ENCODE data around the gene SRD5A3. TPM values are rescaled to one million over a fixed set of nuclear protein-coding genes. Genes with fewer than 3 reads are reported as not detected.

The SRD5A3 gene
- total and polyA plus RNA-seq, 9 of the 15 experiments (the other 6 are each of a cell fraction or from before 2014, with no cell fraction given) = 2.5 to 37.0 (median 13.3) TPM

DNA sequence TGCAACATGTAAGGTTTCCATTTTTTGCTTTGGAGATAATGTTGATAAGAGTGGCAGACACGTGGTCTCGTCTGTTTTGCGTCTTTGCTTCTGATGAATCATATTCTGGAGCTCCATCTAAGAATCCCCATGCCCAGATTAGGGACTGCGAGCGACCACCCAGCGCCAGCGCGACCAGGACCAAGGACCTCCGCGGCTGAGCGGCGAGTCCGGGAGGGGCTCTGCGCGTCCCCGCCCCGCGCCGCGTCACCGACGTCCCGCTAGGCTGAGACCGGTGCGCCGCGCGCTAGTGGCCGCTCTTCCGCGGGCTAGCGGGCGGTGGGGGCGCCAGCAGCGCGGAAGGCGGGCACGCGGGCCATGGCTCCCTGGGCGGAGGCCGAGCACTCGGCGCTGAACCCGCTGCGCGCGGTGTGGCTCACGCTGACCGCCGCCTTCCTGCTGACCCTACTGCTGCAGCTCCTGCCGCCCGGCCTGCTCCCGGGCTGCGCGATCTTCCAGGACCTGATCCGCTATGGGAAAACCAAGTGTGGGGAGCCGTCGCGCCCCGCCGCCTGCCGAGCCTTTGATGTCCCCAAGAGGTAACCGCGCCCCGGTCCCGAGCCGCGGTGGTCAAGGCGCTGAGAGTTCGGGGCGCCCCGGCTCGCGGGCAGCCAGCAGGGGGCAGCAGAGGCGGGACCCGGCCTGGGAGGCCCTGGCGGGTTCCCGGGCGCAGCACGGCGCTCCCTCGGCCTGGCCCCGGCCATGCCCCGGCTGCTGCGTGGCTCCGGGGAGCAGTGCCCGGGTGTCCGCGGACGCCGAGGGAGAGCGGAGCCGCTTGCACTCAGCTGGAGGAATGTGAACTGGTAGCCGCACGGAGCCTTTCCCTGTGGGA lies at the start of gene SRD5A3 (continued):
- peak; percentile 33; the same call in 1 of the 2 replicates for TF ChIP-seq ZKSCAN1 (IDR thresholded peaks at IDR 0.05; ENCODE audit: low read depth, low read length)
- peak in 1 of 2 experiments; percentile 18; a peak in 1 of 4 replicates for TF ChIP-seq TRIM24 (IDR thresholded peaks at IDR 0.05)
- peak; percentile 82 for TF ChIP-seq XRCC5 (IDR thresholded peaks at IDR 0.05; ENCODE audit: low read depth, low read length)
- no peak for TF ChIP-seq RFX5 (IDR thresholded peaks at IDR 0.05; ENCODE audit: low read depth, low read length)
- peak; percentile 40 for TF ChIP-seq GATAD2A (IDR thresholded peaks at IDR 0.05)
- no peak for TF ChIP-seq ZNF79 (CRISPR knock-in tag; IDR thresholded peaks at IDR 0.05; ENCODE audit: low read depth)
- TF ChIP-seq, protein P1, sequence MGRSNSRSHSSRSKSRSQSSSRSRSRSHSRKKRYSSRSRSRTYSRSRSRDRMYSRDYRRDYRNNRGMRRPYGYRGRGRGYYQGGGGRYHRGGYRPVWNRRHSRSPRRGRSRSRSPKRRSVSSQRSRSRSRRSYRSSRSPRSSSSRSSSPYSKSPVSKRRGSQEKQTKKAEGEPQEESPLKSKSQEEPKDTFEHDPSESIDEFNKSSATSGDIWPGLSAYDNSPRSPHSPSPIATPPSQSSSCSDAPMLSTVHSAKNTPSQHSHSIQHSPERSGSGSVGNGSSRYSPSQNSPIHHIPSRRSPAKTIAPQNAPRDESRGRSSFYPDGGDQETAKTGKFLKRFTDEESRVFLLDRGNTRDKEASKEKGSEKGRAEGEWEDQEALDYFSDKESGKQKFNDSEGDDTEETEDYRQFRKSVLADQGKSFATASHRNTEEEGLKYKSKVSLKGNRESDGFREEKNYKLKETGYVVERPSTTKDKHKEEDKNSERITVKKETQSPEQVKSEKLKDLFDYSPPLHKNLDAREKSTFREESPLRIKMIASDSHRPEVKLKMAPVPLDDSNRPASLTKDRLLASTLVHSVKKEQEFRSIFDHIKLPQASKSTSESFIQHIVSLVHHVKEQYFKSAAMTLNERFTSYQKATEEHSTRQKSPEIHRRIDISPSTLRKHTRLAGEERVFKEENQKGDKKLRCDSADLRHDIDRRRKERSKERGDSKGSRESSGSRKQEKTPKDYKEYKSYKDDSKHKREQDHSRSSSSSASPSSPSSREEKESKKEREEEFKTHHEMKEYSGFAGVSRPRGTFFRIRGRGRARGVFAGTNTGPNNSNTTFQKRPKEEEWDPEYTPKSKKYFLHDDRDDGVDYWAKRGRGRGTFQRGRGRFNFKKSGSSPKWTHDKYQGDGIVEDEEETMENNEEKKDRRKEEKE (IDR thresholded peaks at IDR 0.05; ENCODE audit: borderline replicate concordance in 1 of 2, control insufficient read depth in 1 of 2, low read depth in 2 of 2, low read length in 1 of 2) = peak in 1 of 2 experiments; percentile 25; a peak in 1 of 4 replicates
- no peak for TF ChIP-seq STAT5B (CRISPR knock-in tag; IDR thresholded peaks at IDR 0.05)
- 0 out of 2 replicates have a peak, but pooled peaks have one; percentile 33 for TF ChIP-seq GTF2F1 (IDR thresholded peaks at IDR 0.05; ENCODE audit: low read depth, low read length)
- TF ChIP-seq CCAR2 (IDR thresholded peaks at IDR 0.05; ENCODE audit: low read depth, low read length) = no peak
- TF ChIP-seq HMGN3 (IDR thresholded peaks at IDR 0.05; ENCODE audit: borderline replicate concordance, extremely low read depth, insufficient read length, low read depth, low read length) = peak; percentile 72
- no peak for TF ChIP-seq JUNB (CRISPR knock-in tag; conservative IDR thresholded peaks at IDR 0.05)
- TF ChIP-seq, protein P2, sequence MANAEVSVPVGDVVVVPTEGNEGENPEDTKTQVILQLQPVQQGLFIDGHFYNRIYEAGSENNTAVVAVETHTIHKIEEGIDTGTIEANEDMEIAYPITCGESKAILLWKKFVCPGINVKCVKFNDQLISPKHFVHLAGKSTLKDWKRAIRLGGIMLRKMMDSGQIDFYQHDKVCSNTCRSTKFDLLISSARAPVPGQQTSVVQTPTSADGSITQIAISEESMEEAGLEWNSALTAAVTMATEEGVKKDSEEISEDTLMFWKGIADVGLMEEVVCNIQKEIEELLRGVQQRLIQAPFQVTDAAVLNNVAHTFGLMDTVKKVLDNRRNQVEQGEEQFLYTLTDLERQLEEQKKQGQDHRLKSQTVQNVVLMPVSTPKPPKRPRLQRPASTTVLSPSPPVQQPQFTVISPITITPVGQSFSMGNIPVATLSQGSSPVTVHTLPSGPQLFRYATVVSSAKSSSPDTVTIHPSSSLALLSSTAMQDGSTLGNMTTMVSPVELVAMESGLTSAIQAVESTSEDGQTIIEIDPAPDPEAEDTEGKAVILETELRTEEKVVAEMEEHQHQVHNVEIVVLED (CRISPR knock-in tag; IDR thresholded peaks at IDR 0.05) = peak; percentile 93
- peak; percentile 57; the same call in 1 of the 2 replicates for TF ChIP-seq TCF7L2 (IDR thresholded peaks at IDR 0.05; ENCODE audit: low read depth, low read length)
- no peak for TF ChIP-seq ZFP30 (CRISPR knock-in tag; IDR thresholded peaks at IDR 0.05; ENCODE audit: borderline replicate concordance)
- TF ChIP-seq MECOM (CRISPR knock-in tag; IDR thresholded peaks at IDR 0.05) = no peak
- peak; percentile 7; the same call in 1 of the 2 replicates for TF ChIP-seq TAF7 (tag; IDR thresholded peaks at IDR 0.05)
- TF ChIP-seq, protein P3, sequence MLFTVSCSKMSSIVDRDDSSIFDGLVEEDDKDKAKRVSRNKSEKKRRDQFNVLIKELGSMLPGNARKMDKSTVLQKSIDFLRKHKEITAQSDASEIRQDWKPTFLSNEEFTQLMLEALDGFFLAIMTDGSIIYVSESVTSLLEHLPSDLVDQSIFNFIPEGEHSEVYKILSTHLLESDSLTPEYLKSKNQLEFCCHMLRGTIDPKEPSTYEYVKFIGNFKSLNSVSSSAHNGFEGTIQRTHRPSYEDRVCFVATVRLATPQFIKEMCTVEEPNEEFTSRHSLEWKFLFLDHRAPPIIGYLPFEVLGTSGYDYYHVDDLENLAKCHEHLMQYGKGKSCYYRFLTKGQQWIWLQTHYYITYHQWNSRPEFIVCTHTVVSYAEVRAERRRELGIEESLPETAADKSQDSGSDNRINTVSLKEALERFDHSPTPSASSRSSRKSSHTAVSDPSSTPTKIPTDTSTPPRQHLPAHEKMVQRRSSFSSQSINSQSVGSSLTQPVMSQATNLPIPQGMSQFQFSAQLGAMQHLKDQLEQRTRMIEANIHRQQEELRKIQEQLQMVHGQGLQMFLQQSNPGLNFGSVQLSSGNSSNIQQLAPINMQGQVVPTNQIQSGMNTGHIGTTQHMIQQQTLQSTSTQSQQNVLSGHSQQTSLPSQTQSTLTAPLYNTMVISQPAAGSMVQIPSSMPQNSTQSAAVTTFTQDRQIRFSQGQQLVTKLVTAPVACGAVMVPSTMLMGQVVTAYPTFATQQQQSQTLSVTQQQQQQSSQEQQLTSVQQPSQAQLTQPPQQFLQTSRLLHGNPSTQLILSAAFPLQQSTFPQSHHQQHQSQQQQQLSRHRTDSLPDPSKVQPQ (CRISPR knock-in tag; IDR thresholded peaks at IDR 0.05; ENCODE audit: borderline replicate concordance) = no peak
- no peak for TF ChIP-seq MCM2 (IDR thresholded peaks at IDR 0.05; ENCODE audit: low read depth)
